Measurements from ENCODE around the gene OSBPL8.

GRCh38 chr12:76374386-76375020 is 185.1 kb downstream of the OSBPL8 start:
- TF ChIP-seq POLR2A (IDR thresholded peaks at IDR 0.05; ENCODE audit: low read length) (no peak), GATA1 (IDR thresholded peaks at IDR 0.05; ENCODE audit: low read depth, low read length) (no peak)
